ENCODE results near the gene GEMIN4.
"Not testable (repeated sequence)": the region's sequence is repeated elsewhere in the genome, so short reads cannot be mapped to it uniquely, and the experiment has no call there.

Gene GEMIN4

DNA sequence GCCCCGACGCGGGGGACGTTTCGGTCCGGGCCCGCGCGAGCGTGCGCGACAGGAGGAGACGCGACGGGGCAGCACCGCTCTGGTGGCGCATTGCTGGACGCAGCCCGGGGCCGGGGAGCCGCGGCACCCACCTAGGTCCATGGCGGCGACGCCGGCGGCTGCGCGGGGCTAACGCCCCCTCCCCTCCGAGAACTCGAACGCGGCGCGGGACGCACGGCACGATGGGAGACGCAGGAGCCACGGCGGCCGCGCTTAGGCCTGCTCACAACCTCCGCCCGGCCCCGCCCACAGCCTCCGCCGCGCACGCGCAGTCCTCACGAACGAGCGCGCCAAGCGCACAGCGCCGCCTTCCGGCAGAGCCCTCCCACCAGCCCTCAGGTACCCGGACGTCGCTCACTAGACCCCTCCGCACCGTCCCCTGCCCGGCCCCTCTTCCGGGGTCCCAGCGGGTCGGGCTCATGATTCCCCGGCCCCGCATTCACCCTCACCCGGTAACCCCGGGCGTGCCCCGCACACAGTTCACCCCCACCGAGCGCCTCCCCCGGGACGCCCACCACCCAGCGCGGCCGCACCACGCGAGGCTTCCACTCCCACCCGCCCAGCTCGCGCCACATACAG lies at the start of gene GEMIN4:
GEMIN4 (minus strand) TSS at position 263 of the 618 bp plus-strand sequence; CDS start at position 141, 122 bp downstream.
- FAIRE-seq (peak; percentile 83), DNase-seq (ENCODE audit: extremely low spot score, insufficient read length, low read depth) (peak; percentile 98)

DNA sequence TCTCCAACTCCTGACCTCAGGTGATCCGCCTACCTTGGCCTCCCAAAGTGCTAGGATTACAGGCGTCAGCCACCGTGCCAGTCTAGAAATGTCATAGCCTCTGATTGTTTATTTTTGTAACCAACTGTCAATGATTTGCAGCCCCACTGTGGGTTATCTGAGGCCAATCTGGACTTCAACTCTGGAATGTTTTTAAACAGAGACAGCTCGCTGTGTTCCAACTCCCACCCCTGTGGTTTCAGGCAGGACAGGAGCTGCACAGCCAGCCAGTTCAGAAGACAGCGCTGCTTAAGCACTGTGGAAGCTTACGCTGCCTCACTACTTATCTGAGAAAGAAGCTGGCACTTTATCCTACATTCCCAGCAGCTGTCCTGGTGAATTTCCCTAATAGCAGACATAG lies 49.6 kb upstream of the GEMIN4 start:
- DNase-seq (ENCODE audit: extremely low spot score, insufficient read length, low read depth) = no peak
- no peak for FAIRE-seq

DNA sequence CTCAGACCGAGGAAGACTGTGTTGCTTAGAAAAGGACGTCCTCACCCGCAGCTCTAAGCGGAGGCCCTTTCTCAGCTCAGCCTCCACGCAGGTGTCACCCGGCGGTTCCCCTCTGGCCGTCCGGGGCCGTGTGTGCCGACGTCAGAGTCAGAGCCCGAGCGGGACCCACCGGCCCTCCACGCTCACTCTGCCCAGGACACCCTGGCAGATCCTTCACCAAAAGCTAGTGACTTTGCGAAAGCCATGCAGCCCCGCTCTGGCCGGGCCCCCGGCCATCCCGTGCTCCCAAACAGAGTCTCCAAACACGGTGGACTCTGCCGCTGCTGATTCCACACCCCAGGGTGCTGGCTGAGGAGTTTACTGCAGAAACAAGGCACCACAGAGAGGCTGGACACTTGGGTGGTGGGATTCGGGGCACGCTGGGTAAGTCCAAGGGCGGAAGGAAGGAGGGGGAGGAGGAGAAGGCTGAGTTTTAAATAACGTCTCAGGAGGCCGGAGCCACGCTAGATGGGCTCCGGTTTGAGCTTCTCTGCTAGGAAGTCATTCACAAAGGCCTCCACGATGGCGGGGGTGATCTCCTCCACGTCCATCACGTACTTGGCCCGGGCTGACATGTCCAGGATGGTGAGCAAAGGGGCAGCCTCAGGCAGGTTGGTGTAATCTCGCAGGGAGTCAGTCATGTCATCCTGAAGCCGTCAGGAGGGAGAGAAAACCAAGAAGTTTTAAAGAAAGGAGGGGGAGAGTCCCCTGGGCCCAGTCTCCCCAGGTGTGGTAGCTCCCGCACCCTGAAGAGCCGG lies 48.6 kb upstream of the GEMIN4 start:
- DNase-seq (ENCODE audit: extremely low spot score, insufficient read length, low read depth) (no peak), FAIRE-seq (no peak)

DNA sequence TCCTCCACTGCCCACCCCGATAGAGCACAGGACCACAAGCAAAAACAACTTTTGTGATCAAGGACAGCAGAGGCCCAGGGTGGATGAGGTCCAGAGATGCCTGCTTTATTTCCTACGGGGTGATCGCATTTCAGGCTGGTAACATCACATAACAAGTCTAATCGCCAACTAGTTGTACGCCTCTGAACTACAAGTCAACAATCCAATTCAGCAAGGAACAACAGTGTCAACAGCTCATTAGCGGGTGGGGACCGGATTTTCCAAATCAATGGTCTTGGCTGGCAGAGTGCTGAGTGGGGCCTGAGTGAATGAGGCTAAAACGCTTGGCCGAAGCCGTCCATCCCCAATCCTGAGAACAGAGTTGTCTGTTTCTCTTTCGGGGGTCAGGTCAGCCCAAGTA lies 47.2 kb upstream of the GEMIN4 start:
- DNase-seq (ENCODE audit: extremely low spot score, insufficient read length, low read depth) (no peak), FAIRE-seq (no peak)

DNA sequence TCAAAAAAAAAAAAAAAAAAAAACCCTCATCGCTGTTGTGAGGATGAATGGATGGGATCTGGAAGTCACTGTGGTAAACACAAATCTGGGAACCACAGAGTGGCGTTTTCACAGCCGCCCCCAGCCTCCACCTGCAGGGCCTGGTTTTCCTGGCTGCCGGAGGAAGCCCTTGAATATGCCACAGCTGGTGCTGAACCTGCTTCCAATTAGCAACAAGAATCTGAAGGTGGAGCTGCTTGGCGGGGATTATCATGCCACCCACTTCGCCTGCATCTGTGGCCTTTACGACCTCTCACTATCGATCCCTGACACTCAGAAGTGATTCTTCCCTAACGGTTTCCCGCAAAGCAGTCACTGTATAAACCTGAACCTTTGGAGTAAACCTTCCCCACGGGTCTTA lies 46.2 kb upstream of the GEMIN4 start:
- FAIRE-seq (no peak), DNase-seq (ENCODE audit: extremely low spot score, insufficient read length, low read depth) (no peak)

DNA sequence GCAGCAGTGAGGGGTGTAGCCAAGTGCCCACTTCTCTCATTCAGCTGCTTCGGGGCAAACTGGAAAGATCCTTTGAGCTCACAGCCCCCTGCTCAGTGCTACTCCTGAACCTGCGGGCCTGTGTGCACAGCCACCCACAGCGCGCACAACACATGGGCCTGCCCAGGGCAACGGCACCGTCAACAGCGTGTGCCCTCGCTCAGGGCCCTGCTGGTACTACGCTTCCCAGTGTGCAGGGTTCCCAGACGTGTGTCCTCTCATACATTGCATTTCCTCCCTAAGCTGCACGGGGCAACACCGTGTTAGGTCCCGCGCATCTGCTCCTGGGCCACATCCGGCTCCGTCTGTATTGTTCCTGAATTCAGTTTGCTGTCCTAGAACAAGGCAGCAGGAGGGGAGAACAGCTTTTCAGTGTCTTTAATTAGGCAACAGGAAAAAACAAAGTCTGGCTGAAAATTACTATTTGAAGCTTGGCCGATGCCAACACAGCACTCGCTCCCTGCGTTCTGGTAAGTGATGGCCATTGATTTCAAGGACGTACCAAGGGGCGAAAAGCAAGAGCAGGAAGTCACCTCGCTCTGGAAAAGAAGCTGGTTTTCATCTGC lies 45.3 kb upstream of the GEMIN4 start:
- DNase-seq (ENCODE audit: extremely low spot score, insufficient read length, low read depth) (no peak), FAIRE-seq (no peak)

DNA sequence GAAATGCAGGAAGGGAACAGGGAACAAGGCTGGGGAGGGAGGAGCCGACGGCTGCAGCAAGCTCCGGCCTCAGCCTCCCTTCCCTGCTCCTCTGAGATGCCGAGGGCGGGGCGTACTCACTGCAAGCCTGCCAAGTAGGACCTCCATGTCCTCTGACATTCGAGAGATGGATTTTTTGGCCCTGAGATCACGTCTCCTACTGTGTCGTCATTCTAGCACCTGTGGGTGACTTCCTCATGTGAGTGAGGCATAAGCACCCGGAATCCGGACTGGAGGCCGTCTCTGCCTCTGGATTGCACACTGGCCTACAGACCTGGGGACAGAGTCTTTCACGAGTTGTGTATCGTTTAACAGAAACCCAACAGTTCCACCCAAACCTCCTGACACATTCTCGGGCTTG lies 44.5 kb upstream of the GEMIN4 start:
- DNase-seq (ENCODE audit: extremely low spot score, insufficient read length, low read depth) (no peak), FAIRE-seq (no peak)

DNA sequence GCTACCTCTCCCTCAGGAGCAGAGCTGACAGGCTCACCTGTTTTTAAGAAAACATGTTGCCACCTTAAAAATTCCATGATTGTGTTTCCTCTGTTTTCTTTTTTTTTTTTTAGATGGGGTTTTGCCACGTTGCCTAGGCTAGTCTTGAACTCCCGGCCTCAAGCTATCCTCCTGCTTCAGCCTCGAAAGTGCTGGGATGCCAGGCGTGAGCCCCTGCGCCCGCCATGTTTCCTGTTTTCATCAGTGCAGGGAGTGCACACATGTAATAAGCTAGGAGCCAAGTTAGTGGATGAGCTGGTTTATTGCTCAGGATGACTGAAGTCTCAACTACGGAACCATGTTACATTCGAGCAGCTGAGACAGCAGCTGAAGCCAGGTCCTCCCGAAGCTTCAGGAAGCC lies 43.7 kb upstream of the GEMIN4 start:
- DNase-seq (ENCODE audit: extremely low spot score, insufficient read length, low read depth) = no peak
- FAIRE-seq = no peak

DNA sequence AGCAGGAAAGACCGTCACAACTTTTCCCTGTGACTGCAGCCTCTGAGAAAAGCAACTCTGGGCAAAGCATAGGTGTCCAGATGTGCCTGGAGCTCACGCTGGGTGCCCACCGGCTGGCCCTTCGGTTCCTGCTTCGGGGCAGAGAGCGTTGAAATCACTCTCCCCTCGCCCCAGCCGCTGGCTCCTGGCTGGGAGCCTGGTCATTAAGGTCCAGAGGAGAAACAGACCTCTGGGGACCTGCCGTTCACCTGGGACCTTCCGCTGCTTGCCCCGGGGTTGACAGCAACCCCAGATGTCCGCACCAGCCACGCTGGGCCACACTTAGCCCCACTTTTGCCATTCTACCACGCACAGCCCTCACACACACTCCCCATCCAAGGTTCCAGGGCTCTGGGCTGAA lies 43.2 kb upstream of the GEMIN4 start:
- DNase-seq (ENCODE audit: extremely low spot score, insufficient read length, low read depth) (no peak), FAIRE-seq (no peak)

DNA sequence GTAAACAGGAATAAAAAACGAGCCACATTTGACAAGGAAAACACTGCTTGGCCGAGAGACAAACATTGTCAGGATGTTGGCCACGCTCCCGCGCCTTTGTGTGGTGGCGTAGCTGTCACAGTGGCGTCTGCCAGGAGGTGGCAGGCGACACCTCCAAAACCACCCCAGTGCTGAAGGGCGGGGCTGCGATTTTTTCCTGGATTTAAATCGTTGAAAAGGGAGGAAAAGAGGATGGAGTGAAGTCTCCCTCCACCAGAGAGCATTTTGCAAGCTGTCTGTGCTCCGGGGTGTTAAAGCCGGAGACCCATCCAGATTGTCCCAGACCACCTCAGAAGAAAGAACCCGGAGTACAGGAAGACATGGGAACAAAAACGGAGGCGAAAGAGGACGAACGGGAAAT lies 42.8 kb upstream of the GEMIN4 start:
- peak; percentile 59 for DNase-seq (ENCODE audit: extremely low spot score, insufficient read length, low read depth)
- peak; percentile 75 for FAIRE-seq

DNA sequence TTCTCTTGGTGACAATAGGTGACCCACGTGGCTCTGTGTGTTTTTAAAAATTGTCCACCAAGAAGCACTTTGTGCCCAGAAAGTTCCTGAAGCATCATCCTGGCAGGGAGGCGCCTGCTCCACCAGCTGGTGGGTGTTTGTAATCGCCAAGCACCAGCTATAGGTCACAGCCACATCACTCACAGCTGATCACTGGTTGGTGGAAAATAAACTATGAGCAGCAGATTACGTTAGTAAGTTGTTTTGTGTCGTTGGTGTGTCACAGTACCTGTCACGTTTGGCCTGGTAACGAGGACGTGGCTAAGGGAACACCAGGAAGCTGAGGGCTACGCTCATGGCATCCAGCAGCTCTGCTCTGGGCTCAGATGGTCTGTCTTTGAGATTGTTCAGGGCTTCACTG lies 40.2 kb upstream of the GEMIN4 start:
- FAIRE-seq = no peak
- DNase-seq (ENCODE audit: extremely low spot score, insufficient read length, low read depth) = no peak

DNA sequence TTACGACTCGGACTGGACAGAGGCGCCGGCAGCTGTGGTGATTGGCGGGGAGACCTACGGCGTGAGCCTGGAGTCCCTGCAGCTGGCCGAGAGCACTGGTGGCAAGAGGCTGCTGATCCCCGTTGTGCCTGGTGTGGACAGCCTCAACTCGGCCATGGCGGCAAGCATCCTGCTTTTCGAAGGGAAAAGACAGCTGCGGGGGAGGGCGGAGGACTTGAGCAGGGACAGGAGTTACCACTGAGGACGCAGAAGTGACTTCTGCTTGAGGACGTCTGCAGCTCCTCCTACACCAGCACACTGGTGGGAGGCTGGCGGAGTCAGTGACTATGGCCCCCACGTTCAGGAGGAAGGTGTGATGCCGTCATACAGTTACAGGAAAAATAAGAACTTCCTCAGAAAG lies 39.8 kb upstream of the GEMIN4 start:
- no peak for FAIRE-seq
- no peak for DNase-seq (ENCODE audit: extremely low spot score, insufficient read length, low read depth)

DNA sequence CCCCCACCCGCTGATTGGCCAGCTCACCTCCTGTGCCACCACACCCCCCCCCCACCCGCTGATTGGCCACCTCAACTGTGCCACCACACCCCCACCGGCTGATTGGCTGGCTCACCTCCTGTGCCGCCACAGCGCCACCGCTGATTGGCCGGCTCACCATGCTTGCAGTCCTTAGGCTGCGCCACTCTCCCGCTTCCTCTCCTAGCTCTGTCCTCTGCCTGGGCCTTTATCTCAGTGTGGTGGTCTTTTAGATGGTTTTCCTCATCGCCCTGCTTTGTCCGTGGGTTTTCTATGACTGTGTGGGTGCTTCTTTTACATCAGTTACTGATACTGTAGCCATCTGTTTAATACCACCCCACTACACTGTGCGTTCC lies 38.8 kb upstream of the GEMIN4 start:
- not testable (repeated sequence) for FAIRE-seq; DNase-seq (ENCODE audit: extremely low spot score, insufficient read length, low read depth)

DNA sequence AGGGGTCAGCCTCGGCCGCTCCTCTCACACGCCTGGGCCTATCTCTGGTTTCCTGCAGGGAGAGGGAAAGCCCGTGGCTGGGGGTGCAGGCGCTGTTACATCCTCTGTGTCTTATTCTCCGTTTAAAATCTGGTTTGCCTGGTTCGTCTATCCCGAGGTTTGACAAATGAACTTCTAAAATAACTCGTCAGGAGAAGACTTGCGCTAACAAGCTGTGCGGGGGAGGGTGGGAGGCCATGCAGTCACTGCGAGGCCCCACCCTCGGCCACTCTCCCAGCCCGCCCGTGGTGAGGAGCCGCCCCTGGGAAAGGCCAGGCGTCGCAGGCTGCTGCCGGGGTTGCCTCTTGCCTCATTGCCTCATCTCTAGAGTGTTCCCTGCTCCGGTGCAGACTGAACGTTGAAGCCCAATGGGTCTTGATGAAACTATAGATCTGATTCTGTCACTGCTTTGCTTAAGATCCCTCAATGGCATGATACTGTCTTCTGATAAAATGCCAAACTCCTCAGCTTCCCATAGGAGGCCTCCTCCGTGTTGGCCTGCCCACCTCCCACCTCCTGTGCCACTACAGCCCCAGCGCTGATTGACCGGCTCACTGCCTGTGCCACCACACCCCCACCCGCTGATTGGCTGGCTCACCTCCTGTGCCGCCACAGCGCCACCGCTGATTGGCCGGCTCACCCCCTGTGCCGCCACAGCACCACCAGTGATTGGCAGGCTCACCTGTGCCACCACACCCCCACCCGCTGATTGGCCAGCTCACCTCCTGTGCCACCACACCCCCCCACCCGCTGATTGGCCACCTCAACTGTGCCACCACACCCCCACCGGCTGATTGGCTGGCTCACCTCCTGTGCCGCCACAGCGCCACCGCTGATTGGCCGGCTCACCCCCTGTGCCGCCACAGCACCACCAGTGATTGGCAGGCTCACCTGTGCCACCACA lies 38.1 kb upstream of the GEMIN4 start:
- not testable (repeated sequence) for FAIRE-seq; DNase-seq (ENCODE audit: extremely low spot score, insufficient read length, low read depth)

DNA sequence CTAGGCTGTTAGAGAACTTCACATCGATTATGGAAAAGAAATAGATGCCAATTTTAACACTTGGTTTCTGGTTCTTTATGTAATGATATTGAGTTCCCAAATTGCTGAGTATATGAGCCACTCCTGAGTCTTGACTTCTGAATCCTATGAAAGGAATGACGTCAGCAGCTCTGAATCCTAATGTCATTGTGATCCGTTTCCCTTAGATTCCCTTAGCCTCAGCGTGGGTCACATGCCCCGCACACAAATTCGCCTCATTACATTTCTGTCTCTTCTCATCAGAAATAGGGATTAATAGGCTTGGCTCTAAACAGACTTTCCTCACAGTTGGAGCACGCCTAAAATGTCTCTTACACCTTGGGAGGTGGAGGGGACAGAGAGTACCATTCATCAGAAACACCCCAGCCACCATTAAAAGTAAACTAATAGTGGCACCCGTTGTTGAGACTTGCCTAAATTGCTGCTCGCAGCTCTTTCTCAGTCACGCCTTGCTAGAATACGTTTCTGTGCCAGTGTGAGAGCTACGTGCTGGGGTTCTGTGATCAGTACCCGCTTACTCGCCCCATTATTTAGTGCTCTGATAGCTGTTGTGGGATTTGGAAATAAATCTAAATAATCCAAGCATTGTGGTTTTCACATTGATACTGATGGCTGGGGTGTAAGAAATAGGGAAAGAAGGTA lies 37.2 kb upstream of the GEMIN4 start:
- FAIRE-seq (no peak), DNase-seq (ENCODE audit: extremely low spot score, insufficient read length, low read depth) (no peak)

DNA sequence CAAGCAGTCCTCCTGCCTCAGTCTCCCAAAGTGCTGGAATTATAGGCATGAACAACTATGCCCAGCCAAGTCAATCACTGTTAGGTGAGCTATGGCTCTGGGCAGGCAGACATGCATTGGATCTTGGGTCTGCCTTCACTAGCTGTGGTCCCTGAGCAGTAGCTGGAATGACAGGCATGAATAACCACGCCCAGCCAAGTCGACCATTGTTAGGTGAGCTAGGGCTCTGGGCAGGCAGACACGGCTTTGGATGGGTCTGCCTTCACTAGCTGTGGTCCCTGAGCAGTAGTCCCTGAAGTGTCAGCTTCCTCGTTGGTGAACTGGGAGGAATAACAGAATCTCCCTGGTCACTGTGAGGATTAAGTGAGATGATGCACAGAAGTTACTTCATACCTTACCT lies 36.5 kb upstream of the GEMIN4 start:
- DNase-seq (ENCODE audit: extremely low spot score, insufficient read length, low read depth) = no peak

DNA sequence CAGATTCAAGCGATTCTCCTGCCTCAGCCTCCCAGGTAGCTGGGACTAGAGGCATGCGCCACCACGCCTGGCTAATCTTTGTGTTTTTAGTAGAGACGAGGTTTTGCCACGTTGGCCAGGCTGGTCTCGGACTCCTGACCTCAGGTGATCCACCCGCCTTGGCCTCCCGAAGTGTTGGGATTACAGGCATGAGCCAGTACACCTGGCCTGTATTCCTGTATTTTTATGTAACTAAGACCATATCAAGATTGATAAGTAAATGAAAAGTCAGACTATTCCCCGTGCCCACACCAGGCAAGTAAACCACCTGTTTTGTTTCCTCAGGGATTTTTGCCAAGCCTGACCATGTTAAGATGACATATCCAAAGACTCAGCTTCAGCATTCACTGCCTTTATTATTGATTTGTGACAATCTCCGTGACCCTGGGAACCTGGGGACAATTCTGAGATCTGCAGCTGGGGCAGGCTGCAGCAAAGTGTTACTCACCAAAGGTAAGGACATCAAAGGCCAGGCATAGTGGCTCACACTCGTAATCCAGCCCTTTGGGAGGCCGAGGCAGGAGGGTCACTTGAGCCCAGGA lies 35.7 kb upstream of the GEMIN4 start:
- FAIRE-seq (no peak), DNase-seq (ENCODE audit: extremely low spot score, insufficient read length, low read depth) (no peak)

More for the DNA sequence above, 36.5 kb upstream of the GEMIN4 start:
- FAIRE-seq = no peak

DNA sequence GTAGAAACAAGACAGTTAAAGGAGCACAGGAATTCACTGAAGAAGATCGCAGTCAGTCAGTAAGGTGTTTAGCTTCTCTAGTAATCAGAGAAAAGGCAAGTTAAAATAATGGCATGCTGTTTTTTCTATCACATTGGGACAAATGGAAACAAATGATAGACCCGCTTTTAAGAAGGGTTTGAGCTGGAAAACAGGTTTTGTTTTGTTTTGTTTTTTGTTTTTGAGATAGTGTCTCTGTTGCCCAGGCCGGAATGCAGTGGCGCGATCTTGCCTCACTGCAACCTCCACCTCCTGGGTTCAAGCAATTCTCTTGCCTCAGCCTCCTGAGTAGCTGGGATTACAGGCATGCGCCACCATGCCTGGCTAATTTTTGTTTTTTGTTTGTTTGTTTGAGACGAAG lies 33.8 kb upstream of the GEMIN4 start:
- not testable (repeated sequence) for FAIRE-seq; DNase-seq (ENCODE audit: extremely low spot score, insufficient read length, low read depth)

DNA sequence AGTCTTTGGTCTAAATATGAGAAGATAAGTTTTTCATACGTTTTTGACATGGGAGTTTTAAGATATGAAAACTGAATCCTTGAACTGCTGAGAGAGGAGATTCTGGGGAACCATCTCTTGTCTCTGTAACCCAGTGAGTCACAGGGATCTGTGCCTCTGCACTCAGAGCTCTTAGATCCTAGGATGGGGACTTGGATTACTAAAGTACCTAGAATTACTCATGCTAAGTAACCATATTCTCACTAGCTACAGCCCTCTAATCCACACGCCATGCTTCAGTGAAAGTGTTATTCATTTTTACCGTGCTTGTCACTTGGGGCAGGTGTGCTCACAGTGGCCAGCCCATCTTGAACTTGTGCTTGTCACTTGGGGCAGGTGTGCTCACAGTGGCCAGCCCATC lies 32.1 kb upstream of the GEMIN4 start:
- DNase-seq (ENCODE audit: extremely low spot score, insufficient read length, low read depth) (no peak), FAIRE-seq (no peak)

Data from GM18507 (cell line).